ENCODE data around the gene ZBP1. TPM values are rescaled to one million over a fixed set of nuclear protein-coding genes. Genes with fewer than 3 reads are reported as not detected.

The ZBP1 gene
- total RNA-seq, 1 experiment from 2014 or later = not detected

DNA sequence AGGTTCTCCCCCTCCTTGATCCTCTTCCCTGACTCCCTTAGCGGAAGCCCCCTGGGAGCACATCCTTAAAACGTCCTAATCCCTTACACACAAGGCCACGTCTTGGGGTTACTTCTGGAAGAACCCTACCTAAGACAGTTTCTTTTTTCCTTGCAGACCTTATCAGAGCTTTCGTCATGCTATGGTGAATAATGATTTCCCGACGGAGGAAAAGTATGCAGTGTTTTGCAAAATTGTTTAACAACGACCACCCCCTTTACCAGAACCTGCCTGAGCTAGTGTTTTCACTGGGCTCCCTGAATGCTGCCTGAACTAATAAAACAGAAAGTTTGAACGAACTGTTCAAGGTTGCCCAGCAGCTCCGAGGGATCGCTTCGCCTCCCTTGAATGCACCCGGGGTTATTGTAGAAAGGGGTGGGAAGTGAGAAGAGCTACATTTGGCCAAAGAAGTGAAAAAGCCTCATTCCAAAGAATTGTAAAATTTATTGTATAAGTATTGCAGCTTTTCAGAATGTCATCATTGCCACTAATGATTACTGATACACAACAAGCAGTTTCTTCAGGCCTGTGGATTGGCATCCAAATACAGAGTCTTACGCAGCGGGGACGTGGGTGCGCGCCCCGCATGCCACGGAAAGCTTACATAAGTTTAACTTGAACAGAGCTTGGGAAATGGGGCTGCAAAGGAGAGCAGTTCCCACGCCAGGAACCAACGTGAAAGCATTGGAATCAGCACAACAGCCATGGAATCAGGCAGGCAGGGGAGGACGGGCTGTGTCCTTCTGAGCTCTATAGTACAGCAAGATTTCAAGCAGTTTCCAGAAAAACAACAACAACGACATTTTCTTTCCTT, 27.9 kb upstream of the ZBP1 start:
- POLR2A ChIA-PET (ENCODE audit: unreplicated experiment) = no interaction called here
- no peak for DNase-seq
- Histone ChIP-seq H3K4me2 (ENCODE audit: low read length) (no peak overlapping the region), H3K27ac (ENCODE audit: low read length) (no peak overlapping the region), H3K9me3 (ENCODE audit: low read length) (no peaks in the 10 kb centered on the region), H4K20me1 (ENCODE audit: low read length) (no peaks in the 10 kb centered on the region), H3K9ac (ENCODE audit: low read length) (no peak overlapping the region), H2AFZ (ENCODE audit: low read length) (no peak overlapping the region), H3K9me2 (replicated peaks; ENCODE audit: low read length) (no peaks in the 10 kb centered on the region), H3F3A (ENCODE audit: low read length, unreplicated experiment) (no peaks in the 10 kb centered on the region), H3K4me3 (ENCODE audit: low read length) (no peak overlapping the region), H3K27me3 (ENCODE audit: low read length) (no peaks in the 10 kb centered on the region), H3K36me3 (ENCODE audit: low read depth, low read length) (peaks cover 22% of the 10 kb centered on the region), H3K4me1 (ENCODE audit: insufficient read depth, low read length) (no peaks in the 10 kb centered on the region), H3K79me2 (ENCODE audit: low read length) (no peaks in the 10 kb centered on the region)
- no TSS peak for BruUV-seq (replicated peaks)
- CTCF ChIA-PET = no interaction called here
- intact Hi-C loops (cut with micrococcal nuclease) = no loop called here
- TF ChIP-seq EZH2phosphoT487 (IDR thresholded peaks at IDR 0.05; ENCODE audit: borderline replicate concordance, low read length) (no peak), EZH2 (IDR thresholded peaks at IDR 0.05; ENCODE audit: low read length, unreplicated experiment) (no peak)
- TF ChIP-seq, protein P1, sequence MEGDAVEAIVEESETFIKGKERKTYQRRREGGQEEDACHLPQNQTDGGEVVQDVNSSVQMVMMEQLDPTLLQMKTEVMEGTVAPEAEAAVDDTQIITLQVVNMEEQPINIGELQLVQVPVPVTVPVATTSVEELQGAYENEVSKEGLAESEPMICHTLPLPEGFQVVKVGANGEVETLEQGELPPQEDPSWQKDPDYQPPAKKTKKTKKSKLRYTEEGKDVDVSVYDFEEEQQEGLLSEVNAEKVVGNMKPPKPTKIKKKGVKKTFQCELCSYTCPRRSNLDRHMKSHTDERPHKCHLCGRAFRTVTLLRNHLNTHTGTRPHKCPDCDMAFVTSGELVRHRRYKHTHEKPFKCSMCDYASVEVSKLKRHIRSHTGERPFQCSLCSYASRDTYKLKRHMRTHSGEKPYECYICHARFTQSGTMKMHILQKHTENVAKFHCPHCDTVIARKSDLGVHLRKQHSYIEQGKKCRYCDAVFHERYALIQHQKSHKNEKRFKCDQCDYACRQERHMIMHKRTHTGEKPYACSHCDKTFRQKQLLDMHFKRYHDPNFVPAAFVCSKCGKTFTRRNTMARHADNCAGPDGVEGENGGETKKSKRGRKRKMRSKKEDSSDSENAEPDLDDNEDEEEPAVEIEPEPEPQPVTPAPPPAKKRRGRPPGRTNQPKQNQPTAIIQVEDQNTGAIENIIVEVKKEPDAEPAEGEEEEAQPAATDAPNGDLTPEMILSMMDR (conservative IDR thresholded peaks at IDR 0.05; ENCODE audit: low read depth, low read length) = no peak
- no peak for ATAC-seq

DNA sequence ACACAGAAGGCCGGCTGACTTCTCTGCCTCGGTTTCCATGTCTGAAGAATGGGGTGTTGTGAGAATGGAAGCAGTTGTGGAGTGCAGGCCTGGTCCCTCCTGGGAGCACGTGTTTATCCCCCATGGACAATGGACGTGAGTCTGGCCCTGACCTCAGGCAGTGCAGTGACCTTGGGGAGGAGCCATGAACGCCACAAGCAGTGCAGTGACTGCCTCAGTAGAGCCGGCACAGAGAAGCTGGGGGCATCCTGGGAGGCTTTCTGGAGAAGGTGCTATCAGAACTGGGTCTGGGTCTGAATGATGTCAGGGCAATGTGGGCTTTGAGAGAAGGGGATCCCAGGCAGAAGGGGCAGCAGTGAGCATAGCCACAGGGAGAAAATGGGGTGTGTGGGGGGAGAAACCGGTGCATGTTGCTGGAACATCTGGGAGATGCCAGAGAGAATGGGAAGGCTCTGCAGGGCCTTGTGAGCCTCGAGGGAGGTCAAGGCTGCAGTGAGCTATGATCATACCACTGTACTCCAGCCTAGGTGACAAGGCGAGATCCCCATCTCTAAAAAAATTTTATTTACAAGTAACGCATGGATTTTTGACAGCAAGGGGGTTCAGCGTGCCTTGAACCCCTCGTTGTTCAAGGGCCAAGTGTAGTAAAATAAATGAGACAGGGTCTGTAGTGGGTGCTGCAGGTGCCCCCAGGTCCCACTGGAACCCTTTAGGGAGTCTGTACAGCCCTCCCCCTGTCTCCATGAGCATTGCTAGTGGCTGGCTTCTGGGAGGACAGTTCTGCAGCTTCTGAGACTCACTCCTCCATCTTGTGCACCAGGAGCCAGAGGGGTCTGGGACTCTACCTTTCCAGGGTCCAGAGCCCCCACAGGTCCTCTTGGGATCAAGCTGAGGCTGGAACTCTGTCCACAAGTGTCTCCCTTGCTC, 27.0 kb upstream of the ZBP1 start:
- intact Hi-C loops (cut with micrococcal nuclease) = no loop called here
- TF ChIP-seq, protein P1 (conservative IDR thresholded peaks at IDR 0.05; ENCODE audit: low read depth, low read length) = no peak
- no peak for TF ChIP-seq EZH2phosphoT487 (IDR thresholded peaks at IDR 0.05; ENCODE audit: borderline replicate concordance, low read length)
- no peak for TF ChIP-seq EZH2 (IDR thresholded peaks at IDR 0.05; ENCODE audit: low read length, unreplicated experiment)
- H4K20me1 ChIP-seq (ENCODE audit: low read length) = no peaks in the 10 kb centered on the region
- H3K4me2 ChIP-seq (ENCODE audit: low read length) = no peak overlapping the region
- H3K27ac ChIP-seq (ENCODE audit: low read length) = no peak overlapping the region
- H3K9me3 ChIP-seq (ENCODE audit: low read length) = no peaks in the 10 kb centered on the region
- no TSS peak for BruUV-seq (replicated peaks)
- no peak overlapping the region for H3K4me3 ChIP-seq (ENCODE audit: low read length)
- no peak overlapping the region for H2AFZ ChIP-seq (ENCODE audit: low read length)
- H3F3A ChIP-seq (ENCODE audit: low read length, unreplicated experiment) = no peaks in the 10 kb centered on the region
- H3K79me2 ChIP-seq (ENCODE audit: low read length) = no peaks in the 10 kb centered on the region
- DNase-seq (no peak), ATAC-seq (no peak)
- H3K27me3 ChIP-seq (ENCODE audit: low read length) = no peaks in the 10 kb centered on the region
- H3K36me3 ChIP-seq (ENCODE audit: low read depth, low read length) = peaks cover 17% of the 10 kb centered on the region
- CTCF ChIA-PET = no interaction called here
- H3K9ac ChIP-seq (ENCODE audit: low read length) = no peak overlapping the region
- H3K9me2 ChIP-seq (replicated peaks; ENCODE audit: low read length) = no peaks in the 10 kb centered on the region
- H3K4me1 ChIP-seq (ENCODE audit: insufficient read depth, low read length) = no peaks in the 10 kb centered on the region
- POLR2A ChIA-PET (ENCODE audit: unreplicated experiment) = no interaction called here
